ENCODE results near the gene CABP4.
"Not testable (repeated sequence)": the region's sequence is repeated elsewhere in the genome, so short reads cannot be mapped to it uniquely, and the experiment has no call there.

CABP4 gene

GRCh38 chr11:67419325-67420049 lies 35.7 kb upstream of the CABP4 start:
- DNase-seq (ENCODE audit: low spot score) = no peak

DNA sequence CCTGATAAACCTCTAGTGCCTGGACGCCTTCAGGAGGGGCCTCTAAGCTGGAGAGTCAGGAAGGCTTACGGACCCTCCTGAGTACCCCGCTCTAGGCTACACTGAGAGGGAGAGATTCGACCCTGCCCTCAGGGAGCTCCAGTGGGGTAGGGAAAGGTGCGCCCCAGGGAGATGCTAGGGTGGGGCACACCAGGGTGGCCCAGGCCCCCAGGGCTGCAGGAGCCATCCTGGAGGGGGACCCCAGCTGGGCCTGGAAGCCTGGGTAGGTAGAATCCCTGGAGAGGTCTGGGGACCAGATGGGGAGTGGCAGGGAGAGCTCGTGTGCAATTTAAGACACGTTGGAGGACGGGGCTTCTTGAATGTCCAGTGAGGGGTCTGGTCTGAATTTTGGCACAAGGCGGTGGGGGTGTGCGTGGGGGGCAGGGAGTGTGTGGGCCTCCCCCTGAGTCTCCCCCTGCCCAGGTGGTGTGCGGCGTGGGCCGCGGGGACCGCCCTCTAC lies 35.0 kb upstream of the CABP4 start:
- DNase-seq (ENCODE audit: low spot score) = no peak

GRCh38 chr11:67420646-67421429 lies 34.3 kb upstream of the CABP4 start:
- DNase-seq (ENCODE audit: low spot score) = peak; percentile 99

DNA sequence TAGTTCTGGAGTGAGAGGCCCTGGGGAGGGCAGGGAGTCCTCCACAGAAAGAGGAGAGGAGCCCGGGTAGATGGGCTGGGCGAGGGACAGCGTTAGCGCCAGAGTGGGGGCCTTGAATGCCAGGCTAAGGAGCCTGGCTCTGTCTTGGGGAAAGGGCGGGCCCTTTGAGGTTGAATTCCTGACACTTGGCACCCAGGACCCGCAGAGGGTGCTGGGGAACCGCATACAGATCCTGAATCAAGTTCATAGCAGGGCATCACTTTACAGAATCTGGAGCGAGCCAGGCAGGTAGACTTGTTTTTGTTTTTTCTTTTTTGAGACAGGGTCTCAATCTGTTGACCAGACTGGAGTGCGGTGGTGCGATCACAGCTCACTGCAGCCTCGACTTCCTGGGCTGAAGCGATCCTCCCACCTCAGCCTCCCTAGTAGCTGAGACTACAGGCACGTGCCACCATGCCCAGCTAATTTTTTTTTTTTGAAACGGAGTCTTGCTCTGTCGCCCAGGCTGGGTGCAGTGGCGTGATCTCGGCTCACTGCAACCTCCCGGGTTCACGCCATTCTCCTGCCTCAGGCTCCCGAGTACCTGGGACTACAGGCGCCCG lies 33.6 kb upstream of the CABP4 start:
- DNase-seq (ENCODE audit: low spot score) = no peak

GRCh38 chr11:67422891-67423290 lies 32.3 kb upstream of the CABP4 start:
- no peak for DNase-seq (ENCODE audit: low spot score)

GRCh38 chr11:67423466-67423865 lies 31.7 kb upstream of the CABP4 start:
- no peak for DNase-seq (ENCODE audit: low spot score)

DNA sequence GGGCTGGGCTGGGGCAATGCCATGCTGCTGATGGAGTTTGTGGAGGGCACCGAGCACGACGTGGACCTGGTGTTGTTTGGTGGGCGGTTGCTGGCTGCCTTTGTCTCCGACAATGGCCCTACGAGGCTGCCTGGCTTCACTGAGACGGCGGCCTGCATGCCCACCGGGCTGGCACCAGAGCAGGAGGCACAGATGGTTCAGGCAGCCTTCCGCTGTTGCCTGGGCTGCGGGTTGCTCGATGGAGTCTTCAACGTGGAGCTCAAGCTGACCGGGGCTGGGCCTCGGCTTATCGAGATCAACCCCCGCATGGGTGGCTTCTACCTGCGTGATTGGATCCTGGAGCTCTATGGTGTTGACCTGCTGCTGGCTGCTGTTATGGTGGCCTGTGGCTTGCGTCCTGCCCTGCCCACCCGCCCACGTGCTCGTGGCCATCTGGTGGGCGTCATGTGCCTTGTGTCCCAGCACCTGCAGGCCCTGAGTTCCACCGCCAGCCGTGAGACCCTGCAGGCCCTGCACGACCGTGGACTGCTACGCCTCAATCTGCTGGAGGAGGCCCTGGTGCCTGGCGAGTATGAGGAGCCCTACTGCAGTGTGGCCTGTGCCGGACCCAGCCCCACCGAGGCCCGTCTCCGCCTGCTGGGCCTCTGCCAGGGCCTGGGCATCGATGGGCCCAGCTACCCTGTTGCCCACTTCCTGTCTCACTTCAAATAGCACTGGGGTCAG lies 31.1 kb upstream of the CABP4 start:
- DNase-seq (ENCODE audit: low spot score) = no peak

DNA sequence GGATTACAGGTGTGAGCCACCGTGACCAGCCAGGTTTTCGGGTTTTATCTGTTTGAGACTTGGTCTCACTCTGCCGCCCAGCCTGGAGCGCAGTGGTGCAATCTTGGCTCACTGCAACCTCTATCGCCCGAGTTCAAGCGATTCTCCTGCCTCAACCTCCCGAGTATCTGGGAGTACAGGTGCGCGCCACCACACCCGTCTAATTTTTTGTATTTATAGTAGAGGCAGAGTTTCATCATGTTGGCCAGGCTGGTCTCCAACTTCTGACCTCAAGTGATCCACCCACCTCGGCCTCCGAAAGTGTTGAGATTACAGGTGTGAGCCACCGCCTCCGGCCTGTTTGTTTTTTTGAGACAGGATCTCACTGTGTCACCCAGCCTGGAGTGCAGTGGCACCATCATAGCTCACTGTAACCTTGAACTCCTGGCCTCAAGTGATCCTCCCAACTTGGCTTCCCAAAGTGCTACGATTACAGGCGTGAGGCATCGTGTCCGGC lies 27.7 kb upstream of the CABP4 start:
- not testable (repeated sequence) for DNase-seq (ENCODE audit: low spot score)

DNA sequence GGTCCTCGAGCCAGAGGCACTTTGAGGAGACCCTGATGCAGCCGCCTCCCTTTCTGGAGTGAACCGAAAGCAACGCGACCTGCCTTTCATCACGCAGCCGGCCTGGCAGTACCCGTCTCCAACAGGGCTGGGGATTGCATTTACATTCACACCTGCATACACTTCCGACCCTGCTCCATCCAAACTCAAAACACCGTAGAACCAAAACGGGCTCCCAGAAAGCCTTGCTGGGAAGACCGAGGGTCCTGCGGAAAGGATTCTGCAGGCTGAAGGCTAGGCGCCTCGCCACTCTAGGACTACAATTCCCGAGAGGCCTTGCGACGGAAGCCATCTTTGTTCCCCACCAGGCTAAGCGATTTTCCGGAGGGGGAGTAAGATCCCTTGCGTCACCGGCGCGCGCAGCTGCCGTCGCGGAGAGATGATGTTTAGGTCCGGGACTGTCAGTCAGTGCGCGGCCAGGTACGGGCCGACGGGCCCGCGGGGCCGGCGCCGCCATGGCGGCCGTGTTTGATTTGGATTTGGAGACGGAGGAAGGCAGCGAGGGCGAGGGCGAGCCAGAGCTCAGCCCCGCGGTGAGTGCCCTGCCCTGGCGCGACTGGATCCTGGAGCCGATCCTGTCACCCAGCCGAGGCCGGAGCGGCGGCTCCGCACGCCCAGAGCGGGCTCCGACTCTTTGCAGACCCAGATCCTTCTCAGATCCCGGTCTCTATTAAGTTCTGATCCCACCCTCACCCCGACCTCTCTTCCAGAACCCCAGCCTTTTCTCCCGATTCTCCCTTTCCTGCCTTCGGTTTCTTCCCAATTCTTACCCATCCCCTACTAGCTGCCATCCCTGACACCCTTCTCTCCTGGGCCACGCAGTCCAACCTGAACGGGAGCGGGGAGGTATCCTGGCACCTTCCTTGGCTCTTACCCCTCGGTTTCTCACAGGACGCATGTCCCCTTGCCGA lies 26.8 kb upstream of the CABP4 start, which contains the start of gene RPS6KB2:
Gene RPS6KB2 (plus strand): TSS at position 443 of the 950 bp plus-strand sequence. CDS start 52 bp downstream, at position 495.
- DNase-seq (ENCODE audit: low spot score) = peak; percentile 100

GRCh38 chr11:67429038-67429668 lies 26.0 kb upstream of the CABP4 start:
- no peak for DNase-seq (ENCODE audit: low spot score)

DNA sequence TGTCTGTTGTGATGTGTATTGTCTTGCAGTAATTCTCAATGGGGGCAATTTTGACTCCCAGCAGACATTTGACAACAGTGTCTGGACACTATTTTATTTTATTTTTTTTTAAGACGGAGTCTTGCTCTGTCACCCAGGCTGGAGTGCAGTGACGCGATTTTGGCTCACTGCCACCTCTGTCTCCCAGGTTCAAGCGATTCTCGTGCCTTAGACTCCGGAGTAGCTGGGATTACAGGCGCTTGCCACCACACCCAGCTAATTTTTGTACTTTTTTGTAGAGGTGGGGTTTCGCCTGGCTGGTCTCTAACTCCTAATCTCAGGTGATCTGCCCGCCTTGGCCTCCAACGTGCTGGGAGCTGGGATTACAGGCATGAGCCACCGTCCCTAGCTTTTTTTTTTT lies 25.4 kb upstream of the CABP4 start:
- DNase-seq (ENCODE audit: low spot score) = no peak

GRCh38 chr11:67431346-67432249 lies 23.6 kb upstream of the CABP4 start:
- DNase-seq (ENCODE audit: low spot score) = no peak

DNA sequence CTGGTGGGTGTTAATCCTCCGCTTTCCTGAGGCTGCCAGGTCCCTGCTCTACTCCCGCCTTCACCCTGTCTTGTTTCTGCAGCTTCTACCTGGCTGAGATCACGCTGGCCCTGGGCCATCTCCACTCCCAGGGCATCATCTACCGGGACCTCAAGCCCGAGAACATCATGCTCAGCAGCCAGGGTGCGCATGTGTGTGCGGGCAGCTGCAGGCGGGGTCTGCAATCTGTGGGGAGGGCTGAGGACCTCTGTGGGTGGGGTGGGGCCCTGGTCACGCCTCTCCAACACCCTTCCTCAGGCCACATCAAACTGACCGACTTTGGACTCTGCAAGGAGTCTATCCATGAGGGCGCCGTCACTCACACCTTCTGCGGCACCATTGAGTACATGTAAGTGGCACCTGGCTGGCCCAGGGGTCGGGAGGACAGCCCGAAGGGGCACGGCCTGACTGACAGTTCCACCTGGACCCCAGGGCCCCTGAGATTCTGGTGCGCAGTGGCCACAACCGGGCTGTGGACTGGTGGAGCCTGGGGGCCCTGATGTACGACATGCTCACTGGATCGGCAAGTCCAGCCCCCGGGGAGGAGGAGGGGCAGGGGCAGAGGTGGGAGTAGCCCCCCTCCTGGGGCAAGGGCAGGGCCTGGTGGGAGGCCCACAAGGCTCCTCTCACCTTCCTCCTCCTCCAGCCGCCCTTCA lies 22.4 kb upstream of the CABP4 start:
- no peak for DNase-seq (ENCODE audit: low spot score)

GRCh38 chr11:67433536-67434394 lies 21.4 kb upstream of the CABP4 start:
- DNase-seq (ENCODE audit: low spot score) = no peak

DNA sequence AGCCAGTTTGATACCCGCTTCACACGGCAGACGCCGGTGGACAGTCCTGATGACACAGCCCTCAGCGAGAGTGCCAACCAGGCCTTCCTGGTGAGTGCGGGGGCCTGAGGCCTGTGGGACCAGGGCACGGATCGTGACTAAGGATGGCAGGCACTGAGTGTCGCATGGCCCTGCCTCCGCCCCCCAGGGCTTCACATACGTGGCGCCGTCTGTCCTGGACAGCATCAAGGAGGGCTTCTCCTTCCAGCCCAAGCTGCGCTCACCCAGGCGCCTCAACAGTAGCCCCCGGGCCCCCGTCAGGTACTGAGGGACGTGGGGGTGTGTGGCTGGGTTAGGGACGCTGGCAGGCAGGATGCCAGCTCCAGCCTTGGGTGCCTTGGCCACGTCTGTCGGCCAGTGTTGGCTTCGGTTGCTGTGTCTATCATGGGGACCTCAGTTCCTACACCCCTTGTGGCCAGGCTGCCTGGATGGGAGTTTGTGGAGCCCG lies 20.7 kb upstream of the CABP4 start:
- DNase-seq (ENCODE audit: low spot score) = no peak

- no peak for DNase-seq (ENCODE audit: low spot score)
Measured at GRCh38 chr11:67435031-67435726, 20.0 kb upstream of the CABP4 start.
